ENCODE results near the gene KCNH3.

GRCh38 chr12:49550693-49551252, 11.9 kb downstream of the KCNH3 start:
- no peak for TF ChIP-seq POLR2A (IDR thresholded peaks at IDR 0.05)
- no peak for TF ChIP-seq CTCF (IDR thresholded peaks at IDR 0.05)
- no peak for TF ChIP-seq POLR2AphosphoS5 (IDR thresholded peaks at IDR 0.05)
